ENCODE results near the gene IL23A.

- TF ChIP-seq CTCF (IDR thresholded peaks at IDR 0.05; ENCODE audit: insufficient read depth, low read length, poor library complexity, severe bottlenecking) (no peak), EZH2phosphoT487 (conservative IDR thresholded peaks at IDR 0.05; ENCODE audit: low read length) (no peak)
Measured at GRCh38 chr12:56338308-56339157, at the start of gene IL23A.

All from SU-DHL-6 (cell line).